Endodermal cell (in vitro differentiated cells): ENCODE measurements around the gene RYK. TPM values are rescaled to one million over a fixed set of nuclear protein-coding genes. Genes with fewer than 3 reads are reported as not detected.

ENCODE experiments used
- DNase-seq: peaks from one replicate; pipeline ENCODE4 v3.0.0-alpha.2; 2017
- H3K27ac ChIP-seq: 2 replicates; pipeline ENCODE4 v1.5.1; 2013; ENCODE audit warnings: mild to moderate bottlenecking, low read depth, low read length, moderate library complexity
- H3K27me3 ChIP-seq: 2 replicates; pipeline ENCODE4 v1.6.1; 2013; ENCODE audit warnings: mild to moderate bottlenecking, low read length, moderate library complexity; ENCODE audit not compliant: insufficient read depth, control insufficient read depth, poor library complexity, severe bottlenecking
- H3K36me3 ChIP-seq: 2 replicates; pipeline ENCODE4 v1.7.0; 2013; ENCODE audit warnings: mild to moderate bottlenecking, low read length, moderate library complexity; ENCODE audit not compliant: control insufficient read depth, insufficient read depth
- H3K4me1 ChIP-seq: one replicate; pipeline ENCODE4 v1.7.0; 2013; ENCODE audit warnings: low read length; ENCODE audit not compliant: control insufficient read depth, insufficient read depth
- H3K4me3 ChIP-seq: 2 replicates; pipeline ENCODE4 v1.5.1; 2013; ENCODE audit warnings: mild to moderate bottlenecking, low read length, moderate library complexity
- H3K9ac ChIP-seq: 2 replicates; pipeline ENCODE4 v1.6.1; 2013; ENCODE audit warnings: mild to moderate bottlenecking, low read length, moderate library complexity; ENCODE audit not compliant: poor library complexity, severe bottlenecking; ENCODE audit errors: extremely low read depth
- H3K9me3 ChIP-seq: 2 replicates; pipeline ENCODE4 v1.6.1; 2013; ENCODE audit warnings: mild to moderate bottlenecking, low read length, moderate library complexity; ENCODE audit not compliant: control insufficient read depth
- H3K27ac Mint-ChIP-seq: 2 replicates; pipeline ENCODE4 v1.8.0; 2020; ENCODE audit warnings: mixed read lengths
- H3K27me3 Mint-ChIP-seq: 2 replicates; pipeline ENCODE4 v1.8.0; 2021; ENCODE audit warnings: mild to moderate bottlenecking, mixed read lengths; ENCODE audit not compliant: insufficient read depth
- H3K36me3 Mint-ChIP-seq: 2 replicates; pipeline ENCODE4 v1.8.0; 2020; ENCODE audit warnings: low read depth, mixed read lengths
- H3K4me1 Mint-ChIP-seq: 2 replicates; pipeline ENCODE4 v1.8.0; 2020; ENCODE audit warnings: mixed read lengths
- H3K4me3 Mint-ChIP-seq: 2 replicates; pipeline ENCODE4 v1.8.0; 2020; ENCODE audit warnings: mild to moderate bottlenecking, moderate library complexity, mixed read lengths
- H3K9me3 Mint-ChIP-seq: 2 replicates; pipeline ENCODE4 v1.8.0; 2020; ENCODE audit warnings: mild to moderate bottlenecking, mixed read lengths
- WGBS, 2 experiments: methylation state at CpG; one replicate each; pipeline versions ENCODE4 v1.1.5 to v1.1.7; 2013; ENCODE audit warnings: missing lambda C conversion rate in 2 of 2, mixed read lengths in 1 of 2; ENCODE audit not compliant: insufficient coverage in 1 of 2, insufficient read length in 1 of 2; 5-methylcytosine and 5-hydroxymethylcytosine counted together
- total RNA-seq, 2 donors: library from RNA; stranded (reverse); fragmentation: NEBNext Ultra II Directional in 1 of 2; extraction: Animal tissue kit (Norgen Biotek cat#: 25700) in 1 of 2; gene quantifications; 2 replicates in 1 of 2; 3 replicates in 1 of 2; pipeline ENCODE4 v1.2.1, GENCODE V29; 2021
- TF ChIP-seq, protein P1 (sequence below): fragments of 200-600 bp; sonication (generic); conservative IDR thresholded peaks from 2 replicates; pipeline ENCODE4 v1.5.0; 2021; ENCODE audit warnings: antibody characterized with exemption, mild to moderate bottlenecking

The RYK gene
- total RNA-seq, 2 donors from 2014 or later = 79.2 to 85.5 TPM

DNA sequence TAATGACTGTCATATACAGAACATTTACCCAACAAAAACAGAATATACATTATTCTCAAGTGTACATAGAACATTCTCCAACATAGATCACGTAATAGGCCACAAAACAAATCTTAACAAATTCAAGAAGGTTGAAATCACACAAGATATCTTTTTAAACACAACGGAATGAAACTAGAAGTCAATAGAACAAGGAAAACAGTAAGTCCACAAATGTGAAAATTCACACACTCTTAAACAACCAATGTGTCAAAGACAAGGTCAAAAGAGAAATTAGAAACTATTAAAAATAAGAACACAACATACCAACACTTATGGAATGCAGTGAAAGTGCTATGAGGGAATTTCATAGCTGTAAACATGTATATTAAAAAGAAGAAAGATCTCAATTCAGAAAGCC lies 139.7 kb downstream of the RYK start:
- H3K4me1 ChIP-seq = no peaks in the 10 kb centered on the region
- DNase-seq = no peak
- H3K4me3 Mint-ChIP-seq = no peak overlapping the region
- no peak overlapping the region for H3K4me3 ChIP-seq
- H3K27ac Mint-ChIP-seq = no peak overlapping the region
- no peak overlapping the region for H3K27ac ChIP-seq
- no peaks in the 10 kb centered on the region for H3K27me3 Mint-ChIP-seq
- no peaks in the 10 kb centered on the region for H3K36me3 Mint-ChIP-seq
- H3K4me1 Mint-ChIP-seq = no peaks in the 10 kb centered on the region
- H3K36me3 ChIP-seq = no peaks in the 10 kb centered on the region
- H3K9ac ChIP-seq = no peak overlapping the region
- H3K9me3 ChIP-seq = no peaks in the 10 kb centered on the region
- WGBS, 2 experiments = 88 to 100% methylated on average over 1 to 2 of the region's 2 CpGs
- TF ChIP-seq, protein P1, sequence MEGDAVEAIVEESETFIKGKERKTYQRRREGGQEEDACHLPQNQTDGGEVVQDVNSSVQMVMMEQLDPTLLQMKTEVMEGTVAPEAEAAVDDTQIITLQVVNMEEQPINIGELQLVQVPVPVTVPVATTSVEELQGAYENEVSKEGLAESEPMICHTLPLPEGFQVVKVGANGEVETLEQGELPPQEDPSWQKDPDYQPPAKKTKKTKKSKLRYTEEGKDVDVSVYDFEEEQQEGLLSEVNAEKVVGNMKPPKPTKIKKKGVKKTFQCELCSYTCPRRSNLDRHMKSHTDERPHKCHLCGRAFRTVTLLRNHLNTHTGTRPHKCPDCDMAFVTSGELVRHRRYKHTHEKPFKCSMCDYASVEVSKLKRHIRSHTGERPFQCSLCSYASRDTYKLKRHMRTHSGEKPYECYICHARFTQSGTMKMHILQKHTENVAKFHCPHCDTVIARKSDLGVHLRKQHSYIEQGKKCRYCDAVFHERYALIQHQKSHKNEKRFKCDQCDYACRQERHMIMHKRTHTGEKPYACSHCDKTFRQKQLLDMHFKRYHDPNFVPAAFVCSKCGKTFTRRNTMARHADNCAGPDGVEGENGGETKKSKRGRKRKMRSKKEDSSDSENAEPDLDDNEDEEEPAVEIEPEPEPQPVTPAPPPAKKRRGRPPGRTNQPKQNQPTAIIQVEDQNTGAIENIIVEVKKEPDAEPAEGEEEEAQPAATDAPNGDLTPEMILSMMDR = no peak
- H3K27me3 ChIP-seq = no peaks in the 10 kb centered on the region
- no peaks in the 10 kb centered on the region for H3K9me3 Mint-ChIP-seq

Other genes starting within 250 kb of the RYK start
- gene SLCO2A1, start 220.9 kb downstream of the RYK start, total RNA-seq = 100 to 1,000 TPM; 126 to 134 TPM
- 100 to 1,000 TPM; 109 to 153 TPM for gene AMOTL2, start 123.6 kb upstream of the RYK start, total RNA-seq
- gene ANAPC13, start 235.1 kb upstream of the RYK start, total RNA-seq = 10 to 100 TPM; 28.6 to 29.3 TPM
- gene CEP63, start 235.2 kb upstream of the RYK start, total RNA-seq = 10 to 100 TPM; 21.2 to 33.0 TPM